NCI-H82 (cell line): ENCODE data around the gene KRTAP10-12.

Experiments
- DNase-seq: peaks from one replicate; lab custom pipeline; 2025; lab: John Stamatoyannopoulos, UW

KRTAP10-12 gene

GRCh38 chr21:44712203-44713028 lies 15.4 kb downstream of the KRTAP10-12 start:
- DNase-seq: no peak

DNA sequence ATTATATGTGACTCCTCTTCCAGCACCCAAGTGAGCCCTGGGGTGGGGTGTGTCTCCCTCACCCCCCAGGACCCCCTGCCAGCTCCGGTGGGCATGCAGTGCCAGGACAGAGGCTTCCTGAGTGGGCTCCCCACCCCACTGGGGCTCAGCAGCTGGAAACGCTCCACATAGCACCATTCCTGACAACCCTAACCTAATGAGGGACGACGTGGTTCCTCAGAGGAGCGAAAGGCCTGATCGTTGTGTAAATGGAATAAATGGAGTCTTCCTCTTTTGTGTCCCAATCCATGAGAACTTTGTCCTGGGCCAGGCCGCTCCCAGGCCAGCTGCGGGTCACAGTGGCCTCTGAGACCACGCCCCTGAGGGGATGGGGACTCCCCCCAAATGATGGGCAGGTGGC lies 16.2 kb downstream of the KRTAP10-12 start:
- no peak for DNase-seq

- DNase-seq: no peak
Observed at GRCh38 chr21:44713846-44714245, 16.9 kb downstream of the KRTAP10-12 start.

GRCh38 chr21:44714905-44715304 lies 17.9 kb downstream of the KRTAP10-12 start:
- DNase-seq: no peak

- DNase-seq: no peak
Observed at GRCh38 chr21:44716984-44717383, 20.0 kb downstream of the KRTAP10-12 start.

- no peak for DNase-seq
Observed at GRCh38 chr21:44718093-44718492, 21.1 kb downstream of the KRTAP10-12 start.

GRCh38 chr21:44718571-44718970 lies 21.6 kb downstream of the KRTAP10-12 start:
- no peak for DNase-seq

- DNase-seq: no peak
Observed at GRCh38 chr21:44720170-44720569, 23.2 kb downstream of the KRTAP10-12 start.

GRCh38 chr21:44722731-44723130 lies 25.8 kb downstream of the KRTAP10-12 start:
- DNase-seq: no peak

- DNase-seq: no peak
Observed at GRCh38 chr21:44723177-44724131, 26.5 kb downstream of the KRTAP10-12 start.

GRCh38 chr21:44724196-44724595 lies 27.2 kb downstream of the KRTAP10-12 start:
- DNase-seq: no peak

GRCh38 chr21:44724926-44725325 lies 28.0 kb downstream of the KRTAP10-12 start:
- DNase-seq: no peak

DNA sequence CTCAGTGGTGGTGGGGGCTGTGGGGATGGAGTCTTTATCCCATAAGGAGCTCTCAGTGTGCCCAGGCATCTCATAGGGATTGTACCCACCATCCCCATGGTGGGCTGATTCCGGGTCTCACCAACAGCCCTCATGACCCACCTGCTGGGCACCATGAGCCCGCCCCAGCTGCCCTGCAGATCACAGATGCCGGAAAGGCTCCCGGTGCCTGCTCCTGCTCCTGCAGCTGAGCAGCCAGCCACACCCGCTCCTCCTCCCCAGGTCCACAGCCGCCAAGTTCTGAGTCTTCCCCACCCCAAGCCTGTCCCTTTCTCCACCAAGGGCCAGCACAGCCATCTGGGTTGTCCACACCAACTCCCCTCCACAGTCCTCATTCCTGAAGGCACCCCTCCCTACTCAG lies 29.9 kb downstream of the KRTAP10-12 start:
- no peak for DNase-seq

GRCh38 chr21:44727321-44727720 lies 30.3 kb downstream of the KRTAP10-12 start:
- no peak for DNase-seq

DNA sequence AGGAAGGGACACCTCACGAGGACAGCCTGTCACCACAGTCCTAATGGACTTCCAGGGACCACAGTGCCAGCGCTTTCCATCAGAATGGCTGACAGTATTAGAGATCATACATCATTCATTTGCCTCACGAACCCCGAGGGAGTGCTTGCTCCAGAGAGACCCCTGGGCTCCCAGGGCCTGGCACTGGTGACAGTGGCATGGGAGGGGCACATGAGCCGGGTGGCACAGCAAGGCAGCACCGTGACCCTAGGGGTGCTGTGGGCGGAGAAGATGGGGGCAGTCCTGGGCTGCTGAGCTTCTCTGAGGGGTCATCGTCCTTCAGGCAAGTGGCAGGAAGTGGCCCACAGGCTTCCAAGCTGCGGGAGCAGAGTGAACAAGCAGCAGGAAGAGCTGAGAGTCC lies 30.8 kb downstream of the KRTAP10-12 start:
- no peak for DNase-seq

GRCh38 chr21:44728716-44729115 lies 31.7 kb downstream of the KRTAP10-12 start:
- no peak for DNase-seq

- DNase-seq: no peak
Observed at GRCh38 chr21:44729336-44730027, 32.5 kb downstream of the KRTAP10-12 start.

DNA sequence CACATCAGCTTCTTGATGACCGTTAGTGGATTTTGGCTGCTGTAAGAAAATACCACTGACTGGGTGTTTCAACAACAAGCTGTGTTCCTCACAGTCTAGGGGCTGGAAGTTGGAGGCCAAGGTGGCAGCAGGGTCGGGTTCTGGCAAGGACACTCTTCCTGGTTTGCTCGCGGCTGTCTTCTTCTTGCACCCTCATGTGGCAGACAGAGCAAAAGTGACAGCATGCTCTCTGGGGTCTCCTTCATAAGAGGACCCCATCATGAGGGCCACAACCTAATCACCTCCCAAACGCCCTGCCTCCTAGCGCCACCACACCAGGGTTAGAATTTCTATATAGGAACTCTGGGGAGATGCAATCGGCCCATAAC lies 33.0 kb downstream of the KRTAP10-12 start:
- DNase-seq: no peak

GRCh38 chr21:44730951-44731579 lies 34.1 kb downstream of the KRTAP10-12 start:
- DNase-seq: no peak

GRCh38 chr21:44732263-44732662 lies 35.3 kb downstream of the KRTAP10-12 start:
- no peak for DNase-seq

- no peak for DNase-seq
Observed at GRCh38 chr21:44732956-44733355, 36.0 kb downstream of the KRTAP10-12 start.
